ENCODE measurements around the gene B3GAT1. TPM values are rescaled to one million over a fixed set of nuclear protein-coding genes. Genes with fewer than 3 reads are reported as not detected.

B3GAT1 gene
- total RNA-seq, 4 donors from 2014 or later = 0.13 to 0.66 (median 0.35) TPM

GRCh38 chr11:134379241-134379640 lies 32.8 kb downstream of the B3GAT1 start:
- no peaks in the 10 kb centered on the region for H3K9me3 ChIP-seq
- H3K36me3 ChIP-seq = no peaks in the 10 kb centered on the region
- intact Hi-C loops (cut with DNase I) = no loop called here
- no peak overlapping the region for H3K27ac ChIP-seq (replicated peaks in 1 of 4)
- 60% methylated on average over 2 of the region's 2 CpGs for whole genome bisulfite sequencing
- H3K27me3 ChIP-seq = peaks cover 0 to 14% (median 0%) of the 10 kb centered on the region in 4 donors
- H3K4me3 ChIP-seq = no peak overlapping the region
- no peak for TF ChIP-seq CTCF (IDR thresholded peaks at IDR 0.05)
- no peak for TF ChIP-seq POLR2AphosphoS5 (IDR thresholded peaks at IDR 0.05)
- TF ChIP-seq EP300 (IDR thresholded peaks at IDR 0.05) = no peak
- no peak for TF ChIP-seq POLR2A (IDR thresholded peaks at IDR 0.05; ENCODE audit: low read depth)
- H3K4me1 ChIP-seq = no peaks in the 10 kb centered on the region
- no peak for DNase-seq (ENCODE audit: extremely low spot score)

- H3K27ac ChIP-seq (replicated peaks in 1 of 4) = no peak overlapping the region
- no peaks in the 10 kb centered on the region for H3K9me3 ChIP-seq
- intact Hi-C loops (cut with DNase I) = no loop called here
- H3K27me3 ChIP-seq = peaks cover 0 to 2% (median 0%) of the 10 kb centered on the region in 4 donors
- WGBS = 84% methylated on average over 14 of the region's 14 CpGs
- no peaks in the 10 kb centered on the region for H3K36me3 ChIP-seq
- no peaks in the 10 kb centered on the region for H3K4me1 ChIP-seq
- TF ChIP-seq POLR2AphosphoS5 (IDR thresholded peaks at IDR 0.05) (no peak), CTCF (IDR thresholded peaks at IDR 0.05) (no peak), POLR2A (IDR thresholded peaks at IDR 0.05; ENCODE audit: low read depth) (no peak), EP300 (IDR thresholded peaks at IDR 0.05) (no peak)
- H3K4me3 ChIP-seq = no peak overlapping the region
- DNase-seq (ENCODE audit: extremely low spot score) = no peak
Measured at GRCh38 chr11:134377876-134378275, 34.2 kb downstream of the B3GAT1 start.

GRCh38 chr11:134376150-134376921 lies 35.7 kb downstream of the B3GAT1 start:
- Histone ChIP-seq H3K4me1 (no peaks in the 10 kb centered on the region), H3K27ac (replicated peaks in 1 of 4) (no peak overlapping the region), H3K9me3 (no peaks in the 10 kb centered on the region), H3K27me3 (no peaks in the 10 kb centered on the region), H3K4me3 (no peak overlapping the region), H3K36me3 (peaks cover 0 to 6% (median 0%) of the 10 kb centered on the region in 4 donors)
- intact Hi-C loops (cut with DNase I) = no loop called here
- WGBS = 78% methylated on average over 13 of the region's 18 CpGs
- no peak for DNase-seq (ENCODE audit: extremely low spot score)
- TF ChIP-seq POLR2A (IDR thresholded peaks at IDR 0.05; ENCODE audit: low read depth) (no peak), CTCF (IDR thresholded peaks at IDR 0.05) (no peak), POLR2AphosphoS5 (IDR thresholded peaks at IDR 0.05) (no peak), EP300 (IDR thresholded peaks at IDR 0.05) (no peak)

- no peaks in the 10 kb centered on the region for H3K27me3 ChIP-seq
- peaks cover 0 to 17% (median 0%) of the 10 kb centered on the region in 4 donors for H3K36me3 ChIP-seq
- H3K9me3 ChIP-seq = no peaks in the 10 kb centered on the region
- 89% methylated on average over 16 of the region's 16 CpGs for WGBS
- intact Hi-C loops (cut with DNase I) = no loop called here
- DNase-seq (ENCODE audit: extremely low spot score) = no peak
- no peak for TF ChIP-seq POLR2AphosphoS5 (IDR thresholded peaks at IDR 0.05)
- no peak for TF ChIP-seq EP300 (IDR thresholded peaks at IDR 0.05)
- TF ChIP-seq POLR2A (IDR thresholded peaks at IDR 0.05; ENCODE audit: low read depth) = no peak
- TF ChIP-seq CTCF (IDR thresholded peaks at IDR 0.05) = no peak
- no peak overlapping the region for H3K27ac ChIP-seq (replicated peaks in 1 of 4)
- no peaks in the 10 kb centered on the region for H3K4me1 ChIP-seq
- no peak overlapping the region for H3K4me3 ChIP-seq
Measured at GRCh38 chr11:134374891-134375550, 37.0 kb downstream of the B3GAT1 start.
